HepG2 (cell line): ENCODE data around the gene PLK5. TPM values are rescaled to one million over a fixed set of nuclear protein-coding genes. Genes with fewer than 3 reads are reported as not detected.

Experiments used
- BCL6 ChIP-seq: IDR thresholded peaks from 2 replicates; pipeline ENCODE4 v1.6.1; 2016; ENCODE audit warnings: missing genetic modification reagents, missing compliant biosample characterization
- CREB1 ChIP-seq, 2 experiments: fragments of 450-650 bp in 1 of 2; IDR thresholded peaks; 2 replicates each; pipeline ENCODE4 v1.6.1; 2016 to 2017; ENCODE audit warnings: control low read depth in 1 of 2, mild to moderate bottlenecking in 1 of 2, missing compliant biosample characterization in 1 of 2, missing genetic modification characterization in 1 of 2
- FLYWCH1 ChIP-seq: sonication (generic); formaldehyde crosslinking; IDR thresholded peaks from 2 replicates; pipeline ENCODE4 v1.8.1; 2023; ENCODE audit warnings: mild to moderate bottlenecking, missing genetic modification reagents
- KAT7 ChIP-seq: IDR thresholded peaks from 2 replicates; pipeline ENCODE4 v1.6.1; 2018; ENCODE audit warnings: borderline replicate concordance, missing compliant biosample characterization
- LCORL ChIP-seq, 2 experiments: fragments of 450-650 bp in 1 of 2; sonication (generic) in 1 of 2; formaldehyde crosslinking in 1 of 2; IDR thresholded peaks; 2 replicates each; pipeline versions ENCODE4 v1.5.0 to v1.6.1; 2017 to 2020; ENCODE audit warnings: antibody characterized with exemption in 1 of 2, missing genetic modification reagents in 1 of 2
- MIER3 ChIP-seq: IDR thresholded peaks from 2 replicates; pipeline ENCODE4 v1.6.1; 2016; ENCODE audit warnings: missing compliant biosample characterization, borderline replicate concordance
- RBM22 ChIP-seq: fragments of 200-400 bp; formaldehyde crosslinking; optimal IDR thresholded peaks from 2 replicates; pipeline ENCODE3; 2017; ENCODE audit warnings: mild to moderate bottlenecking, low read length, moderate library complexity
- TBL1XR1 ChIP-seq: fragments of 150-350 bp; IDR thresholded peaks from 2 replicates; pipeline ENCODE4 v1.6.1; 2014; ENCODE audit warnings: borderline replicate concordance, low read length; ENCODE audit not compliant: partially characterized antibody
- TMF1 ChIP-seq: sonication (generic); formaldehyde crosslinking; IDR thresholded peaks from 2 replicates; pipeline ENCODE4 v1.8.1; 2022; ENCODE audit warnings: low read depth, missing genetic modification reagents
- ZIK1 ChIP-seq: sonication (generic); formaldehyde crosslinking; IDR thresholded peaks from 2 replicates; pipeline ENCODE4 v1.5.0; 2020; ENCODE audit warnings: mild to moderate bottlenecking, low read depth, missing genetic modification reagents, borderline replicate concordance
- ZNF30 ChIP-seq: sonication (generic); formaldehyde crosslinking; IDR thresholded peaks from 2 replicates; pipeline ENCODE4 v1.5.0; 2020; ENCODE audit warnings: mild to moderate bottlenecking, missing genetic modification reagents
- ZNF570 ChIP-seq: sonication (generic); formaldehyde crosslinking; IDR thresholded peaks from 2 replicates; pipeline ENCODE4 v1.4.0; 2020; ENCODE audit warnings: mild to moderate bottlenecking, missing genetic modification reagents, borderline replicate concordance
- polyA plus RNA-seq, 8 experiments: library from polyadenylated mRNA; depleted of rRNA in 3 of 8; stranded (reverse) in 7 of 8; unstranded in 1 of 8; fragments of >200 nt; fragmentation: Illumina TruSeq in 4 of 8; extraction: Trizol in 4 of 8; gene quantifications; 2 replicates each; pipeline versions ENCODE4 v1.2.1 to v1.2.3, GENCODE V29; 2011 to 2016; ENCODE audit warnings: low read depth in 4 of 8, missing spikeins in 1 of 8, mixed read lengths in 1 of 8; ENCODE audit not compliant: insufficient read depth in 1 of 8
- total RNA-seq, 5 experiments: library from RNA; depleted of rRNA; stranded (reverse); fragments of >200 nt; fragmentation: Illumina TruSeq; extraction: Trizol; gene quantifications; 2 replicates each; pipeline ENCODE4 v1.2.3, GENCODE V29; 2016; ENCODE audit warnings: low read depth in 1 of 5
- TF ChIP-seq, protein P1 (sequence below): sonication (generic); formaldehyde crosslinking; IDR thresholded peaks from 2 replicates; pipeline ENCODE4 v1.9.0; 2021; ENCODE audit warnings: mild to moderate bottlenecking, missing genetic modification reagents
- TF ChIP-seq, protein P2 (sequence below), 2 experiments: IDR thresholded peaks; 2 replicates each; pipeline ENCODE4 v1.6.1; 2011 to 2012; ENCODE audit warnings: low read length in 2 of 2, borderline replicate concordance in 1 of 2, low read depth in 1 of 2, mild to moderate bottlenecking in 1 of 2, moderate library complexity in 1 of 2
- TF ChIP-seq, protein P3 (sequence below), 2 experiments: sonication (generic) in 1 of 2; formaldehyde crosslinking in 1 of 2; IDR thresholded peaks; 2 replicates each; pipeline versions ENCODE4 v1.5.1 to v1.6.1; 2011 to 2020; ENCODE audit warnings: borderline replicate concordance in 1 of 2, low read depth in 1 of 2, low read length in 1 of 2, mild to moderate bottlenecking in 1 of 2, missing genetic modification reagents in 1 of 2, moderate library complexity in 1 of 2

Gene PLK5
- total and polyA plus RNA-seq, 2 of the 13 experiments (the other 11 are each of a cell fraction or from before 2014, with no cell fraction given): not detected

DNA sequence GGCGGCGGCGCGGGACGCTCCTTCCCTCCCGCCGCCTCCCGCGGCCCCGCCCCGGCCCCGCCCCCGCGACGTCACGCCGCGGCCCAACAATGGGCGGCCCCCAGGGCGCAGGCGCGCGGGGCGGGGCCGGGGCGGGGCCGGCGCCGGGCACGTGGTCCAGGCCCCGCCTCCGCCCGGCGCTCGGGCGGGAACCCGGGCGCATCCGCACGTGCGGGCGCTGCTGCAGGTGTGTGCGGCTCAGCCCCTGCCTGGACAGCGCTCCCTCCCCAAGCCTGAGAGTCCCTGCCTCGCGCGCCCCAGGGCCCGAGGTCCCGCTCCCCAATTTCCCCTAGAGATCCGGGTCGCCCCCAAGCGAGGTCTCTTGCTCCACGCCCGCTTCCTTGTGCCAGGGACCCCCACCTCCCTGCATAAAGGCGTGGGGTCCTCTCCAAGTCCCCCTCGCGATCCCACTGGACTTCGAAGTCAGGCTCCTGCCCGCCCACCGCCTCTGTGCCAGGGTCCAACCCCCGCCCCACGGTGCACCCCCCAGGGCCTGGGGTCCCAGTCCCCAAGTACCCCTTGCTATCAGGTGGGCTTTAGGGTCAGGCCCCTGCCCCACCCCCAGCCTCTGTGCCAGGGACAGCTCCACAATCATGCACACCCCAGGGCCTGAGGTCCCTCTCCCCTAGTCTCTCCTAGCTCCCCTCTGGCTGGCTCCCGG lies 44.6 kb downstream of the PLK5 start, which contains the start of gene MEX3D (continued):
- TF ChIP-seq, protein P1, sequence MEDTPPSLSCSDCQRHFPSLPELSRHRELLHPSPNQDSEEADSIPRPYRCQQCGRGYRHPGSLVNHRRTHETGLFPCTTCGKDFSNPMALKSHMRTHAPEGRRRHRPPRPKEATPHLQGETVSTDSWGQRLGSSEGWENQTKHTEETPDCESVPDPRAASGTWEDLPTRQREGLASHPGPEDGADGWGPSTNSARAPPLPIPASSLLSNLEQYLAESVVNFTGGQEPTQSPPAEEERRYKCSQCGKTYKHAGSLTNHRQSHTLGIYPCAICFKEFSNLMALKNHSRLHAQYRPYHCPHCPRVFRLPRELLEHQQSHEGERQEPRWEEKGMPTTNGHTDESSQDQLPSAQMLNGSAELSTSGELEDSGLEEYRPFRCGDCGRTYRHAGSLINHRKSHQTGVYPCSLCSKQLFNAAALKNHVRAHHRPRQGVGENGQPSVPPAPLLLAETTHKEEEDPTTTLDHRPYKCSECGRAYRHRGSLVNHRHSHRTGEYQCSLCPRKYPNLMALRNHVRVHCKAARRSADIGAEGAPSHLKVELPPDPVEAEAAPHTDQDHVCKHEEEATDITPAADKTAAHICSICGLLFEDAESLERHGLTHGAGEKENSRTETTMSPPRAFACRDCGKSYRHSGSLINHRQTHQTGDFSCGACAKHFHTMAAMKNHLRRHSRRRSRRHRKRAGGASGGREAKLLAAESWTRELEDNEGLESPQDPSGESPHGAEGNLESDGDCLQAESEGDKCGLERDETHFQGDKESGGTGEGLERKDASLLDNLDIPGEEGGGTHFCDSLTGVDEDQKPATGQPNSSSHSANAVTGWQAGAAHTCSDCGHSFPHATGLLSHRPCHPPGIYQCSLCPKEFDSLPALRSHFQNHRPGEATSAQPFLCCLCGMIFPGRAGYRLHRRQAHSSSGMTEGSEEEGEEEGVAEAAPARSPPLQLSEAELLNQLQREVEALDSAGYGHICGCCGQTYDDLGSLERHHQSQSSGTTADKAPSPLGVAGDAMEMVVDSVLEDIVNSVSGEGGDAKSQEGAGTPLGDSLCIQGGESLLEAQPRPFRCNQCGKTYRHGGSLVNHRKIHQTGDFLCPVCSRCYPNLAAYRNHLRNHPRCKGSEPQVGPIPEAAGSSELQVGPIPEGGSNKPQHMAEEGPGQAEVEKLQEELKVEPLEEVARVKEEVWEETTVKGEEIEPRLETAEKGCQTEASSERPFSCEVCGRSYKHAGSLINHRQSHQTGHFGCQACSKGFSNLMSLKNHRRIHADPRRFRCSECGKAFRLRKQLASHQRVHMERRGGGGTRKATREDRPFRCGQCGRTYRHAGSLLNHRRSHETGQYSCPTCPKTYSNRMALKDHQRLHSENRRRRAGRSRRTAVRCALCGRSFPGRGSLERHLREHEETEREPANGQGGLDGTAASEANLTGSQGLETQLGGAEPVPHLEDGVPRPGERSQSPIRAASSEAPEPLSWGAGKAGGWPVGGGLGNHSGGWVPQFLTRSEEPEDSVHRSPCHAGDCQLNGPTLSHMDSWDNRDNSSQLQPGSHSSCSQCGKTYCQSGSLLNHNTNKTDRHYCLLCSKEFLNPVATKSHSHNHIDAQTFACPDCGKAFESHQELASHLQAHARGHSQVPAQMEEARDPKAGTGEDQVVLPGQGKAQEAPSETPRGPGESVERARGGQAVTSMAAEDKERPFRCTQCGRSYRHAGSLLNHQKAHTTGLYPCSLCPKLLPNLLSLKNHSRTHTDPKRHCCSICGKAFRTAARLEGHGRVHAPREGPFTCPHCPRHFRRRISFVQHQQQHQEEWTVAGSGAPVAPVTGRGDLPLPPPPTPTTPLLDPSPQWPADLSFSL (CRISPR knock-in tag): no peak
- TF ChIP-seq TMF1 (CRISPR knock-in tag): peak; percentile 45; the same call in 1 of the 2 replicates
- TF ChIP-seq, protein P2, sequence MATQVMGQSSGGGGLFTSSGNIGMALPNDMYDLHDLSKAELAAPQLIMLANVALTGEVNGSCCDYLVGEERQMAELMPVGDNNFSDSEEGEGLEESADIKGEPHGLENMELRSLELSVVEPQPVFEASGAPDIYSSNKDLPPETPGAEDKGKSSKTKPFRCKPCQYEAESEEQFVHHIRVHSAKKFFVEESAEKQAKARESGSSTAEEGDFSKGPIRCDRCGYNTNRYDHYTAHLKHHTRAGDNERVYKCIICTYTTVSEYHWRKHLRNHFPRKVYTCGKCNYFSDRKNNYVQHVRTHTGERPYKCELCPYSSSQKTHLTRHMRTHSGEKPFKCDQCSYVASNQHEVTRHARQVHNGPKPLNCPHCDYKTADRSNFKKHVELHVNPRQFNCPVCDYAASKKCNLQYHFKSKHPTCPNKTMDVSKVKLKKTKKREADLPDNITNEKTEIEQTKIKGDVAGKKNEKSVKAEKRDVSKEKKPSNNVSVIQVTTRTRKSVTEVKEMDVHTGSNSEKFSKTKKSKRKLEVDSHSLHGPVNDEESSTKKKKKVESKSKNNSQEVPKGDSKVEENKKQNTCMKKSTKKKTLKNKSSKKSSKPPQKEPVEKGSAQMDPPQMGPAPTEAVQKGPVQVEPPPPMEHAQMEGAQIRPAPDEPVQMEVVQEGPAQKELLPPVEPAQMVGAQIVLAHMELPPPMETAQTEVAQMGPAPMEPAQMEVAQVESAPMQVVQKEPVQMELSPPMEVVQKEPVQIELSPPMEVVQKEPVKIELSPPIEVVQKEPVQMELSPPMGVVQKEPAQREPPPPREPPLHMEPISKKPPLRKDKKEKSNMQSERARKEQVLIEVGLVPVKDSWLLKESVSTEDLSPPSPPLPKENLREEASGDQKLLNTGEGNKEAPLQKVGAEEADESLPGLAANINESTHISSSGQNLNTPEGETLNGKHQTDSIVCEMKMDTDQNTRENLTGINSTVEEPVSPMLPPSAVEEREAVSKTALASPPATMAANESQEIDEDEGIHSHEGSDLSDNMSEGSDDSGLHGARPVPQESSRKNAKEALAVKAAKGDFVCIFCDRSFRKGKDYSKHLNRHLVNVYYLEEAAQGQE (IDR thresholded peaks at IDR 0.05; ENCODE audit: borderline replicate concordance in 1 of 2, low read depth in 1 of 2, low read length in 2 of 2): no peak
- no peak for TF ChIP-seq MIER3 (CRISPR knock-in tag)
- no peak for TF ChIP-seq BCL6 (CRISPR knock-in tag)
- no peak for TF ChIP-seq ZNF30
- TF ChIP-seq, protein P3, sequence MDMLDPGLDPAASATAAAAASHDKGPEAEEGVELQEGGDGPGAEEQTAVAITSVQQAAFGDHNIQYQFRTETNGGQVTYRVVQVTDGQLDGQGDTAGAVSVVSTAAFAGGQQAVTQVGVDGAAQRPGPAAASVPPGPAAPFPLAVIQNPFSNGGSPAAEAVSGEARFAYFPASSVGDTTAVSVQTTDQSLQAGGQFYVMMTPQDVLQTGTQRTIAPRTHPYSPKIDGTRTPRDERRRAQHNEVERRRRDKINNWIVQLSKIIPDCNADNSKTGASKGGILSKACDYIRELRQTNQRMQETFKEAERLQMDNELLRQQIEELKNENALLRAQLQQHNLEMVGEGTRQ (IDR thresholded peaks at IDR 0.05; ENCODE audit: low read depth, low read length): peak; percentile 25; the same call in 1 of the 2 replicates
- TF ChIP-seq, protein P3 (CRISPR knock-in tag; IDR thresholded peaks at IDR 0.05; ENCODE audit: borderline replicate concordance): no peak
- TF ChIP-seq FLYWCH1 (CRISPR knock-in tag): peak; percentile 59; the same call in 1 of the 2 replicates
- TF ChIP-seq TBL1XR1: no peak
- no peak for TF ChIP-seq RBM22
- 0 out of 2 replicates have a peak, but pooled peaks have one; percentile 63 for TF ChIP-seq ZNF570
- TF ChIP-seq CREB1 (IDR thresholded peaks at IDR 0.05): no peak
- TF ChIP-seq CREB1 (CRISPR knock-in tag; IDR thresholded peaks at IDR 0.05): no peak
- TF ChIP-seq ZIK1: peak; percentile 63; the same call in 1 of the 2 replicates
- no peak for TF ChIP-seq LCORL (IDR thresholded peaks at IDR 0.05)
- TF ChIP-seq LCORL (CRISPR knock-in tag; IDR thresholded peaks at IDR 0.05): no peak
- TF ChIP-seq KAT7 (CRISPR knock-in tag): no peak
